Activated CD8-positive, alpha-beta T cell treated with anti-CD3 and anti-CD28 coated beads for 36 hours (primary cell): ENCODE results near the gene DHX40. TPM values are rescaled to one million over a fixed set of nuclear protein-coding genes. Genes with fewer than 3 reads are reported as not detected.
A peak's percentile ranks its signal among the peaks of the same experiment; 100 is the strongest.

Experiments
- ATAC-seq: fragments of 200-7000 bp; cut with Tn5 transposase; one replicate; pipeline ENCODE4 v1.10.0; 2021; ENCODE audit warnings: mild to moderate bottlenecking, moderate library complexity
- CTCF ChIA-PET: fragments of 350-600 bp; sonication (Branson Sonifier 250); formaldehyde crosslinking; loops from one replicate; lab custom pipeline; 2021; ENCODE audit warnings: antibody characterized with exemption; lab: Charles Lee
- POLR2A ChIA-PET: fragments of 350-600 bp; sonication (Branson Sonifier 250); formaldehyde crosslinking; loops from one replicate; lab custom pipeline; 2021; ENCODE audit warnings: antibody characterized with exemption; lab: Charles Lee
- DNase-seq: peaks from one replicate; pipeline ENCODE4 v3.0.0-alpha.2; 2020
- H3K27ac Mint-ChIP-seq: one replicate; pipeline ENCODE4 v1.8.0; 2021; ENCODE audit warnings: mild to moderate bottlenecking, mixed read lengths
- H3K27me3 Mint-ChIP-seq: one replicate; pipeline ENCODE4 v1.8.0; 2021; ENCODE audit warnings: mixed read lengths
- H3K36me3 Mint-ChIP-seq: one replicate; pipeline ENCODE4 v1.8.0; 2021; ENCODE audit warnings: low read depth, mixed read lengths
- H3K4me1 Mint-ChIP-seq: one replicate; pipeline ENCODE4 v1.8.0; 2021; ENCODE audit warnings: low read depth, mixed read lengths
- H3K4me3 Mint-ChIP-seq: one replicate; pipeline ENCODE4 v1.8.0; 2021; ENCODE audit warnings: mild to moderate bottlenecking, moderate library complexity, mixed read lengths
- H3K9me3 Mint-ChIP-seq: one replicate; pipeline ENCODE4 v1.8.0; 2021; ENCODE audit warnings: mixed read lengths
- CTCF ChIP-seq: fragments of 200-600 bp; IDR thresholded peaks from one replicate; pipeline ENCODE4 v1.8.0; 2022; ENCODE audit warnings: antibody characterized with exemption, mild to moderate bottlenecking
- intact Hi-C: fragments of 100-400 bp; cut with micrococcal nuclease; formaldehyde crosslinking; loops from one replicate; pipeline ENCODE4 v1.10.0; 2022
- total RNA-seq, 2 experiments: library from RNA; stranded (reverse); gene quantifications; one replicate each; pipeline ENCODE4 v1.2.3, GENCODE V29; 2021

DHX40 gene
- total RNA-seq, 2 experiments from 2014 or later: 24.7 to 24.9 TPM

DNA sequence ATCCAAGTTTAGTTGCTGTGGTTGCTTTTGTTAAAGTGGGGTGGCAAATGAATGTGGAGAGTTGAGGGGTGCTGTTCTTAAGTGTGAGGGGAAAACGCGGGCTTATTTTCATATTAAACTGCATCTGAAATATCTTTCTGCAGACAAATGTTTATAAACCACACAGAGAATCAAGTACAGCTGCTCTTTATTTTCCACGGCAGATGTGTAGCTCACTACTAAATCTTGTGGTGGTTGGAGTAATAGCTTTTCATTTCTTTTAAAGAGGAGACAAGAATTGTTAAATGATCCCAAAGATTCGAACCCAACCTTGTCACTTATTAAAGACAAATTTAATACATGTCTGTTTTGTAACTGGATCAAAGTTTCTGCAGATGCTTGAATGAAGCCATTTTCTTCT lies 56.4 kb downstream of the DHX40 start:
- ATAC-seq (no peak), DNase-seq (no peak)
- H3K4me3 Mint-ChIP-seq: peak overlapping the region; percentile 98
- H3K27ac Mint-ChIP-seq: no peak overlapping the region
- ChIA-PET CTCF (no interaction called here), POLR2A (interaction anchor here (1.2 kb wide), 1 partner anchor 28 kb away, joined by 3 read pairs; no protein-coding TSS in a partner anchor)
- H3K36me3 Mint-ChIP-seq: peaks cover 17% of the 10 kb centered on the region
- intact Hi-C loops: no loop called here
- H3K9me3 Mint-ChIP-seq: no peaks in the 10 kb centered on the region
- TF ChIP-seq CTCF: no peak
- H3K27me3 Mint-ChIP-seq: no peaks in the 10 kb centered on the region
- H3K4me1 Mint-ChIP-seq: peaks cover 56% of the 10 kb centered on the region

DNA sequence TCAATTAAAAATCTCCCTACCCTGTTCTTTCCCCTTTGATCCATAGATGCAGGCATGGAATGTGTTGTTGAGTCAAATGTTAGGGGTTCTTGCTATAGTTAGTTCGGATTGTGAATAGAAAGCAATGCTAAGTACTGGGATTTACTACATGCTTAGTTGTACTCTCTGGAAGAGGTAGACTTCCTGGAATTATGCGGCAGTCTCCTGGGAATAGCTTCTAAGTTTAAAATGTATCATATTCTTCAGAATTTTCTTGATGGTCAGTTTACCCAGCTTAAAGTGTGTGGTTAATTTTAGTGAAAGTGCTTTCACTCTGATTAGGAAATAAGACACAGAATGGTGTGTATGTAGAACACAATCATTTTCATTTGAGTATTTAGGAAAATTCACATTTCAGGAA lies 57.7 kb downstream of the DHX40 start:
- no peak for TF ChIP-seq CTCF
- intact Hi-C loops: no loop called here
- Mint-ChIP-seq H3K9me3 (no peaks in the 10 kb centered on the region), H3K27ac (no peak overlapping the region), H3K36me3 (peaks cover 21% of the 10 kb centered on the region), H3K4me1 (peaks cover 54% of the 10 kb centered on the region), H3K27me3 (no peaks in the 10 kb centered on the region), H3K4me3 (peak overlapping the region; percentile 30)
- DNase-seq (no peak), ATAC-seq (no peak)
- POLR2A ChIA-PET: interaction anchor here (0.6 to 1.0 kb wide), 2 partner anchors 14 to 238 kb away, joined by 3 read pairs; no protein-coding TSS in a partner anchor
- CTCF ChIA-PET: interaction anchor here (1.0 kb wide), 1 partner anchor 19 kb away, joined by 4 read pairs; no protein-coding TSS in a partner anchor

GRCh38 chr17:59626756-59627155 lies 61.3 kb downstream of the DHX40 start:
- Mint-ChIP-seq H3K9me3 (peaks cover 2% of the 10 kb centered on the region), H3K4me3 (no peak overlapping the region), H3K36me3 (peaks cover 39% of the 10 kb centered on the region), H3K27ac (no peak overlapping the region), H3K4me1 (peaks cover 64% of the 10 kb centered on the region), H3K27me3 (no peaks in the 10 kb centered on the region)
- no peak for ATAC-seq
- intact Hi-C loops: no loop called here
- CTCF ChIA-PET: no interaction called here
- no peak for DNase-seq
- TF ChIP-seq CTCF: no peak
- POLR2A ChIA-PET: no interaction called here

GRCh38 chr17:59627274-59627673 lies 61.9 kb downstream of the DHX40 start:
- Mint-ChIP-seq H3K9me3 (peaks cover 2% of the 10 kb centered on the region), H3K36me3 (peaks cover 38% of the 10 kb centered on the region), H3K4me3 (no peak overlapping the region), H3K27me3 (no peaks in the 10 kb centered on the region), H3K4me1 (peaks cover 60% of the 10 kb centered on the region), H3K27ac (no peak overlapping the region)
- intact Hi-C loops: no loop called here
- ChIA-PET CTCF (no interaction called here), POLR2A (interaction anchor here (1.2 kb wide), 1 partner anchor 10 kb away, joined by 3 read pairs; no protein-coding TSS in a partner anchor)
- no peak for DNase-seq
- no peak for ATAC-seq
- no peak for TF ChIP-seq CTCF

DNA sequence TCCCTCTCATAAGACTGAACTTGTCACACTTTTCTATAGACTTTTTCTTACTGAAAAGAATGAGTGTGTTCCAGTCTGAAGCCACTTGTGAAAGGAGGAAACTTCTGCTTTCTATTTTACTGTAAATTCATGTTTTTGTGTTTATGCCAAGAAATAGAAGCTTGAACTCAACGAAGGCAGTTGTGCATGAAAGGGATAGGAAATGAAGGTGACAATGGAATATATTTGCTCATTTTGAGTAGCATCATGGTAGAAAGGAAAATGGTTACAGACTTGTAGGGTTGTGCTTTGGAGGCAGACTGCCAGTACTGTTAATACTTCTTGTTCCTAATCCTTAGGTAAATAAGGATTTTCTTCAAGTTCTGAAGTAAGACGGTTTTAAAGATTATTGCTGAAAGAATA lies 62.4 kb downstream of the DHX40 start:
- Mint-ChIP-seq H3K36me3 (peaks cover 43% of the 10 kb centered on the region), H3K4me1 (peaks cover 61% of the 10 kb centered on the region), H3K27me3 (no peaks in the 10 kb centered on the region), H3K27ac (no peak overlapping the region), H3K9me3 (peaks cover 2% of the 10 kb centered on the region), H3K4me3 (no peak overlapping the region)
- ChIA-PET POLR2A (interaction anchor here (1.2 kb wide), 1 partner anchor 9 kb away, joined by 3 read pairs; no protein-coding TSS in a partner anchor), CTCF (no interaction called here)
- intact Hi-C loops: no loop called here
- DNase-seq (no peak), ATAC-seq (no peak)
- no peak for TF ChIP-seq CTCF
